Stomach (tissue), 9 donors: ENCODE data around the gene FGF18. TPM values are rescaled to one million over a fixed set of nuclear protein-coding genes. Genes with fewer than 3 reads are reported as not detected.

Experiments used
- DNase-seq, 2 donors: peaks; one replicate each; pipeline versions ENCODE4 v3.0.0 to v3.0.0-alpha.2; 2013 to 2019
- H3K27ac ChIP-seq, 5 donors: fragments of 200-600 bp in 4 of 5; sonication (generic) in 4 of 5; one replicate each; pipeline ENCODE4 v1.5.1; 2013 to 2019; ENCODE audit warnings: mild to moderate bottlenecking in 1 of 5, moderate library complexity in 1 of 5
- H3K27me3 ChIP-seq, 3 donors: fragments of 200-600 bp; sonication (generic); one replicate each; pipeline ENCODE4 v1.5.1; 2017 to 2019; ENCODE audit warnings: mixed run types in 1 of 3
- H3K36me3 ChIP-seq, 4 donors: fragments of 200-600 bp; sonication (generic); 1 replicate in 3 of 4; 2 replicates in 1 of 4; pipeline ENCODE4 v1.5.1; 2016 to 2019
- H3K4me1 ChIP-seq, 4 donors: fragments of 200-600 bp; sonication (generic); one replicate each; pipeline ENCODE4 v1.5.1; 2016 to 2019
- H3K4me3 ChIP-seq, 4 donors: fragments of 200-600 bp; sonication (generic) in 3 of 4; one replicate each; pipeline ENCODE4 v1.5.1; 2016 to 2019; ENCODE audit warnings: mild to moderate bottlenecking in 1 of 4
- H3K9me3 ChIP-seq, 4 donors: fragments of 200-600 bp; sonication (generic); one replicate each; pipeline ENCODE4 v1.5.1; 2016 to 2019
- CTCF ChIP-seq, 7 experiments: fragments of 450-650 bp in 4 of 7; fragments of 200-600 bp in 3 of 7; sonication (generic) in 3 of 7; IDR thresholded peaks; one replicate each; pipeline ENCODE4 v1.5.1; 2016 to 2019; ENCODE audit warnings: antibody characterized with exemption in 7 of 7, control low read depth in 2 of 7, mild to moderate bottlenecking in 1 of 7
- EP300 ChIP-seq: sonication (generic); formaldehyde crosslinking; IDR thresholded peaks from one replicate; pipeline ENCODE4 v1.6.1; 2017; ENCODE audit warnings: antibody characterized with exemption
- POLR2A ChIP-seq, 4 donors: fragments of 450-650 bp; IDR thresholded peaks; one replicate each; pipeline ENCODE4 v1.6.1; 2016; ENCODE audit warnings: antibody characterized with exemption in 4 of 4, control low read depth in 2 of 4, mild to moderate bottlenecking in 1 of 4, moderate library complexity in 1 of 4
- POLR2AphosphoS5 ChIP-seq, 3 donors: sonication (generic); formaldehyde crosslinking; IDR thresholded peaks; one replicate each; pipeline ENCODE4 v1.6.1; 2016; ENCODE audit warnings: antibody characterized with exemption in 3 of 3
- WGBS, 5 donors: extraction: QIAGEN DNeasy Blood & Tissue Kit in 3 of 5; methylation state at CpG; one replicate each; pipeline versions ENCODE4 v1.1.5 to v1.1.7; 2013 to 2018; 5-methylcytosine and 5-hydroxymethylcytosine counted together
- intact Hi-C: fragments of 100-400 bp; cut with DNase I; formaldehyde crosslinking; loops from one replicate; pipeline ENCODE4 v1.15.1; 2023; ENCODE audit warnings: low total_unique reads
- polyA plus RNA-seq, 3 donors: library from polyadenylated mRNA; stranded (reverse); fragments of 200-250 nt; gene quantifications; one replicate each; pipeline ENCODE4 v1.2.3, GENCODE V29; 2013
- total RNA-seq, 5 donors: library from RNA; depleted of rRNA; stranded (reverse); fragments of >200 nt; gene quantifications; one replicate each; pipeline versions ENCODE4 v1.1.0 to v1.2.3, GENCODE V29; 2014 to 2016
- donor health status: healthy with polysubstance abuse.
- donor health status: Bipolar disorder and iron deficiency.
- donor health status: healthy.

Gene FGF18
- total and polyA plus RNA-seq, 8 donors: 0.37 to 7.1 (median 0.46) TPM; not detected in 3

- H3K36me3 ChIP-seq: no peaks in the 10 kb centered on the region
- H3K9me3 ChIP-seq: no peaks in the 10 kb centered on the region
- H3K27ac ChIP-seq: no peak overlapping the region
- TF ChIP-seq CTCF (IDR thresholded peaks at IDR 0.05) (no peak), POLR2AphosphoS5 (IDR thresholded peaks at IDR 0.05) (no peak), POLR2A (IDR thresholded peaks at IDR 0.05) (no peak), EP300 (no peak)
- no peak for DNase-seq
- H3K27me3 ChIP-seq: peaks cover 0 to 23% (median 6%) of the 10 kb centered on the region in 3 donors
- 89 to 93% (median 92%) methylated on average over 10 to 11 of the region's 11 CpGs for WGBS, 5 donors
- no peak overlapping the region for H3K4me3 ChIP-seq
- intact Hi-C loops: no loop called here
- H3K4me1 ChIP-seq: peaks cover 7 to 17% (median 11%) of the 10 kb centered on the region in 4 donors
These were observed 33.7 kb downstream of the FGF18 start for GRCh38 chr5:171453056-171453725.

GRCh38 chr5:171453988-171454387 is 34.5 kb downstream of the FGF18 start:
- H3K9me3 ChIP-seq: no peaks in the 10 kb centered on the region
- H3K27me3 ChIP-seq: peaks cover 0 to 23% (median 6%) of the 10 kb centered on the region in 3 donors
- intact Hi-C loops: no loop called here
- peaks cover 7 to 17% (median 11%) of the 10 kb centered on the region in 4 donors for H3K4me1 ChIP-seq
- H3K27ac ChIP-seq: no peak overlapping the region
- no peak for DNase-seq
- H3K4me3 ChIP-seq: no peak overlapping the region
- no peaks in the 10 kb centered on the region for H3K36me3 ChIP-seq
- WGBS, 5 donors: 80 to 96% (median 91%) methylated on average over 2 of the region's 2 CpGs
- no peak for TF ChIP-seq CTCF (IDR thresholded peaks at IDR 0.05)

GRCh38 chr5:171454549-171454948 is 35.1 kb downstream of the FGF18 start:
- TF ChIP-seq CTCF (IDR thresholded peaks at IDR 0.05) (no peak), EP300 (no peak), POLR2AphosphoS5 (IDR thresholded peaks at IDR 0.05) (no peak), POLR2A (IDR thresholded peaks at IDR 0.05) (no peak)
- Histone ChIP-seq H3K9me3 (no peaks in the 10 kb centered on the region), H3K4me3 (no peak overlapping the region), H3K36me3 (no peaks in the 10 kb centered on the region), H3K27ac (no peak overlapping the region), H3K4me1 (peaks cover 7 to 17% (median 11%) of the 10 kb centered on the region in 4 donors), H3K27me3 (peaks cover 0 to 25% (median 6%) of the 10 kb centered on the region in 3 donors)
- intact Hi-C loops: no loop called here
- no peak for DNase-seq
- 77 to 85% (median 82%) methylated on average over 10 of the region's 10 CpGs for WGBS, 5 donors

GRCh38 chr5:171455522-171455921 is 36.1 kb downstream of the FGF18 start:
- TF ChIP-seq EP300: no peak
- TF ChIP-seq POLR2A (IDR thresholded peaks at IDR 0.05): no peak
- no peak for TF ChIP-seq POLR2AphosphoS5 (IDR thresholded peaks at IDR 0.05)
- intact Hi-C loops: no loop called here
- no peak overlapping the region for H3K27ac ChIP-seq
- no peaks in the 10 kb centered on the region for H3K36me3 ChIP-seq
- no peaks in the 10 kb centered on the region for H3K9me3 ChIP-seq
- peaks cover 5 to 10% (median 9%) of the 10 kb centered on the region in 4 donors for H3K4me1 ChIP-seq
- no peak for DNase-seq
- 84 to 95% (median 92%) methylated on average over 2 of the region's 2 CpGs for WGBS, 5 donors
- no peak overlapping the region for H3K4me3 ChIP-seq
- peaks cover 0 to 24% (median 4%) of the 10 kb centered on the region in 3 donors for H3K27me3 ChIP-seq
